HepG2 (cell line): ENCODE measurements around the gene SLC44A4. TPM values are rescaled to one million over a fixed set of nuclear protein-coding genes. Genes with fewer than 3 reads are reported as not detected.

ENCODE experiments used
- AGO2 ChIP-seq: fragments of 200-400 bp; formaldehyde crosslinking; optimal IDR thresholded peaks from 2 replicates; pipeline ENCODE3; 2017; ENCODE audit warnings: mild to moderate bottlenecking, low read depth, low read length, moderate library complexity
- ATF5 ChIP-seq: sonication (generic); formaldehyde crosslinking; IDR thresholded peaks from 2 replicates; pipeline ENCODE4 v1.4.0; 2020; ENCODE audit warnings: mild to moderate bottlenecking, low read depth, missing genetic modification reagents
- DNMT1 ChIP-seq: sonication (generic); formaldehyde crosslinking; IDR thresholded peaks from 2 replicates; pipeline ENCODE4 v1.5.1; 2020; ENCODE audit warnings: mild to moderate bottlenecking, missing genetic modification reagents
- FOXJ3 ChIP-seq: sonication (generic); formaldehyde crosslinking; IDR thresholded peaks from 2 replicates; pipeline ENCODE4 v1.4.0; 2020; ENCODE audit warnings: missing genetic modification reagents, mild to moderate bottlenecking, borderline replicate concordance
- FOXP1 ChIP-seq, 2 experiments: fragments of 450-650 bp in 1 of 2; IDR thresholded peaks; 2 replicates each; pipeline ENCODE4 v1.6.1; 2017 to 2018; ENCODE audit warnings: antibody characterized with exemption in 1 of 2
- GPN1 ChIP-seq: sonication (generic); formaldehyde crosslinking; IDR thresholded peaks from 2 replicates; pipeline ENCODE4 v1.5.1; 2020; ENCODE audit warnings: missing genetic modification reagents, borderline replicate concordance
- IKZF5 ChIP-seq: IDR thresholded peaks from 2 replicates; pipeline ENCODE4 v1.6.1; 2018; ENCODE audit warnings: missing genetic modification reagents, mild to moderate bottlenecking, missing compliant biosample characterization
- KDM5A ChIP-seq: fragments of 200-600 bp; sonication (generic); IDR thresholded peaks from 2 replicates; pipeline ENCODE4 v1.7.0; 2018; ENCODE audit warnings: antibody characterized with exemption, mild to moderate bottlenecking, low read length, borderline replicate concordance
- RAD51 ChIP-seq: fragments of 450-650 bp; IDR thresholded peaks from 2 replicates; pipeline ENCODE4 v1.6.1; 2016; ENCODE audit warnings: borderline replicate concordance
- RBM39 ChIP-seq: fragments of 200-400 bp; formaldehyde crosslinking; IDR thresholded peaks from one replicate; pipeline ENCODE4 v1.6.1; 2018; ENCODE audit warnings: antibody characterized with exemption, mild to moderate bottlenecking, low read depth, low read length; ENCODE audit not compliant: poor library complexity, severe bottlenecking
- RFX3 ChIP-seq: IDR thresholded peaks from 2 replicates; pipeline ENCODE4 v1.6.1; 2016; ENCODE audit warnings: missing biosample characterization, missing genetic modification reagents
- SIN3B ChIP-seq: fragments of 150-350 bp; IDR thresholded peaks from 2 replicates; pipeline ENCODE4 v1.6.1; 2014; ENCODE audit warnings: low read length
- SOX6 ChIP-seq, 2 experiments: fragments of 450-650 bp in 1 of 2; sonication (generic) in 1 of 2; formaldehyde crosslinking in 1 of 2; IDR thresholded peaks; 2 replicates each; pipeline versions ENCODE4 v1.4.0 to v1.6.1; 2017 to 2020; ENCODE audit warnings: antibody characterized with exemption in 1 of 2, mild to moderate bottlenecking in 1 of 2, missing genetic modification reagents in 1 of 2
- TBP ChIP-seq: sonication (generic); formaldehyde crosslinking; IDR thresholded peaks from 2 replicates; pipeline ENCODE4 v1.5.0; 2020; ENCODE audit warnings: missing genetic modification reagents
- TMF1 ChIP-seq: sonication (generic); formaldehyde crosslinking; IDR thresholded peaks from 2 replicates; pipeline ENCODE4 v1.8.1; 2022; ENCODE audit warnings: low read depth, missing genetic modification reagents
- TRAFD1 ChIP-seq: sonication (generic); formaldehyde crosslinking; IDR thresholded peaks from 2 replicates; pipeline ENCODE4 v1.5.1; 2020; ENCODE audit warnings: missing genetic modification reagents, mild to moderate bottlenecking, borderline replicate concordance
- YY1 ChIP-seq: IDR thresholded peaks from 2 replicates; pipeline ENCODE4 v1.6.1; 2011; ENCODE audit warnings: low read length, low read depth, moderate library complexity, mild to moderate bottlenecking; ENCODE audit not compliant: insufficient read depth, insufficient replicate concordance
- ZBTB43 ChIP-seq: sonication (generic); formaldehyde crosslinking; conservative IDR thresholded peaks from 2 replicates; pipeline ENCODE4 v1.4.0; 2020; ENCODE audit warnings: missing genetic modification reagents
- ZEB1 ChIP-seq: IDR thresholded peaks from 2 replicates; pipeline ENCODE4 v1.6.1; 2012; ENCODE audit warnings: mild to moderate bottlenecking, low read depth, inconsistent platforms; ENCODE audit not compliant: insufficient replicate concordance
- ZNF263 ChIP-seq: sonication (generic); formaldehyde crosslinking; IDR thresholded peaks from 2 replicates; pipeline ENCODE4 v1.4.0; 2020; ENCODE audit warnings: missing genetic modification reagents
- ZNF350 ChIP-seq: sonication (generic); formaldehyde crosslinking; IDR thresholded peaks from 2 replicates; pipeline ENCODE4 v1.4.0; 2020; ENCODE audit warnings: mild to moderate bottlenecking, low read depth, missing genetic modification reagents, borderline replicate concordance
- ZNF484 ChIP-seq: sonication (generic); formaldehyde crosslinking; IDR thresholded peaks from 2 replicates; pipeline ENCODE4 v1.5.1; 2020; ENCODE audit warnings: mild to moderate bottlenecking, low read depth, missing genetic modification reagents, borderline replicate concordance
- ZNF639 ChIP-seq: conservative IDR thresholded peaks from 2 replicates; pipeline ENCODE4 v1.6.1; 2018; ENCODE audit warnings: missing genetic modification reagents
- polyA plus RNA-seq, 8 experiments: library from polyadenylated mRNA; depleted of rRNA in 3 of 8; stranded (reverse) in 7 of 8; unstranded in 1 of 8; fragments of >200 nt; fragmentation: Illumina TruSeq in 4 of 8; extraction: Trizol in 4 of 8; gene quantifications; 2 replicates each; pipeline versions ENCODE4 v1.2.1 to v1.2.3, GENCODE V29; 2011 to 2016; ENCODE audit warnings: low read depth in 4 of 8, missing spikeins in 1 of 8, mixed read lengths in 1 of 8; ENCODE audit not compliant: insufficient read depth in 1 of 8
- total RNA-seq, 5 experiments: library from RNA; depleted of rRNA; stranded (reverse); fragments of >200 nt; fragmentation: Illumina TruSeq; extraction: Trizol; gene quantifications; 2 replicates each; pipeline ENCODE4 v1.2.3, GENCODE V29; 2016; ENCODE audit warnings: low read depth in 1 of 5

SLC44A4 gene
- total and polyA plus RNA-seq, 2 of the 13 experiments (the other 11 are each of a cell fraction or from before 2014, with no cell fraction given), result 3.5 to 5.9 TPM

GRCh38 chr6:31927242-31927862, 48.6 kb upstream of the SLC44A4 start, which contains the start of gene C2 (continued):
- TF ChIP-seq ATF5 (CRISPR knock-in tag), result no peak
- peak; percentile 18; the same call in 1 of the 2 replicates for TF ChIP-seq ZNF263
- 0 out of 2 replicates have a peak, but pooled peaks have one; percentile 5 for TF ChIP-seq RAD51
- TF ChIP-seq SOX6 (IDR thresholded peaks at IDR 0.05), result no peak
- TF ChIP-seq SOX6 (CRISPR knock-in tag; IDR thresholded peaks at IDR 0.05), result peak; percentile 91
- 0 out of 2 replicates have a peak, but pooled peaks have one; percentile 39 for TF ChIP-seq ZNF639 (CRISPR knock-in tag)
- TF ChIP-seq ZNF484 (CRISPR knock-in tag), result no peak
- peak; percentile 73; the same call in 1 of the 2 replicates for TF ChIP-seq TMF1 (CRISPR knock-in tag)
- peak; percentile 99 for TF ChIP-seq ZBTB43 (CRISPR knock-in tag)
- no peak for TF ChIP-seq TRAFD1 (CRISPR knock-in tag)
- peak; percentile 88 for TF ChIP-seq FOXJ3
- TF ChIP-seq AGO2, result no peak
- TF ChIP-seq ZEB1, result peak; percentile 79
- TF ChIP-seq TBP (CRISPR knock-in tag), result no peak
- no peak for TF ChIP-seq SIN3B
- peak; percentile 96 for TF ChIP-seq IKZF5 (CRISPR knock-in tag)
- peak; percentile 23; the same call in 1 of the 2 replicates for TF ChIP-seq RFX3 (CRISPR knock-in tag)
- TF ChIP-seq RBM39, result no peak
- TF ChIP-seq YY1, result no peak
- 0 out of 2 replicates have a peak, but pooled peaks have one; percentile 76 for TF ChIP-seq DNMT1 (CRISPR knock-in tag)
- peak; percentile 40; the same call in 1 of the 2 replicates for TF ChIP-seq KDM5A
- TF ChIP-seq ZNF350 (CRISPR knock-in tag), result peak; percentile 83
- peak; percentile 59; the same call in 1 of the 2 replicates for TF ChIP-seq FOXP1 (IDR thresholded peaks at IDR 0.05)
- TF ChIP-seq FOXP1 (CRISPR knock-in tag; IDR thresholded peaks at IDR 0.05), result peak; percentile 98
- TF ChIP-seq GPN1 (CRISPR knock-in tag), result no peak
